Measurements from ENCODE around the gene RFX4.
A peak's percentile ranks its signal among the peaks of the same experiment; 100 is the strongest.
"Not testable (repeated sequence)": the region's sequence is repeated elsewhere in the genome, so short reads cannot be mapped to it uniquely, and the experiment has no call there.

The RFX4 gene

GRCh38 chr12:106647793-106648514 lies 65.2 kb downstream of the RFX4 start:
- FAIRE-seq, result no peak

GRCh38 chr12:106648736-106649135 lies 65.9 kb downstream of the RFX4 start:
- peak; percentile 14 for FAIRE-seq

DNA sequence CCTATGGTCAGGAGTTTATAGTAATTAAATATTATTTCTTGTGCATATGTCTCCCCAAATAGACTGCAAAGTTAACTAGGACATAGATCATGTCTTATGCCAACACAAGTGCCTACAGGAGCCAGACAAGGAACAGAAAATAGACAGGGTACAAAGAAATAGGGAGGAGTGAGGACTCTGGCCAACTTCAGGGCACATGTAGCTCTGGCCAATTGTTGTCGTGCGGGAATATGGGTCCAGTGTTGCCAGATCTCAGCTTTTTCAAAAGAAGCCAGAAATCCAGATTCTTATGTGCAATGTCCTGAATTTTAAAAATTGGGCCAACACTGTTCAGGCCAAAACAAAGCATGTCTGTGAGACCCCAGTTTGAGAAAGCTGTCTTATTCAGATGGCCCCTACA lies 68.7 kb downstream of the RFX4 start:
- FAIRE-seq, result no peak

DNA sequence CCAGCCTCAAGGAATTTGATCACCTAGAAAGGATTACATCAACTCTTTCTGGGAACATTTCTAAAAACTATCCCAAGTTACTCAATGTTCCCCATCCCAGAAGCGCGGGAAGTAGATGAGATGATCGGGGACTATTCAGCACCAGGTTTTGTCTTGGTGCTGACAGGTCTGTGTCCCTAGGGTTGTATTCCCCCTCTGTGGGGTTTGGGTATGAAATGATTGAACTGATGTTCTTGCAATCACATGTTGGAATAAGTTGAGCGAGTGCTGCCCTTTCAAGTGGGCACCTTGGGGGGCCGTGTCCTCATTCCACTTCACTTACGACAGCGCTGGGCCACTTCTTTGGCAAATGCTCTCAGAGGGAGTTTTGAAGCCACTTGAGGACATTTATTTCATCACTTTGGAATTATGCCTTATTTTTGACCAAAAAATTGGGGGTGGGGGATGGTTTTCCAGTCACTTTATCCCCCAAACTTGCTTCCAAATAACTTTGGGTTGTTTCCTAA lies 69.8 kb downstream of the RFX4 start:
- no peak for FAIRE-seq

- no peak for FAIRE-seq
Observed at GRCh38 chr12:106655577-106655976, 72.8 kb downstream of the RFX4 start.

GRCh38 chr12:106657488-106657887 lies 74.7 kb downstream of the RFX4 start:
- FAIRE-seq, result no peak

DNA sequence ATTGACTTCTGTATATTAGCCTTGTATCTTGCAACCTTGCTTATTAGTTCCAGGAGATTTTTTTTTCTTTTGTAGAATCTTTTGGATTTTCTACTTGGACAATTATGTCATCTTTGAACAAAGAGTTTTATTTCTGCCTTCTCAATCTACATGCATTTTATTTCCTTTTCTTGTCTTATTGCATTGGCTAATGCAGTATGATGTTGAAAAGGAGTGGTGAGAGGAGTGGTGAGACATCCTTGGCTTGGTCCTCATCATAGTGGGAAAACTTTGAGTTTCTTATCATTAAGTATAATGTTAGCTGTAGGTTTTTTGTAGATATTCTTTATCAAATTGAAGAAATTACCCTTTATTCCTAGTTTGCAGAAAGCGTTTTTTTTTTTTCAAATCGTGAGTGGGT lies 80.6 kb downstream of the RFX4 start:
- no peak for FAIRE-seq

- FAIRE-seq, result no peak
Observed at GRCh38 chr12:106669216-106669615, 86.4 kb downstream of the RFX4 start.

DNA sequence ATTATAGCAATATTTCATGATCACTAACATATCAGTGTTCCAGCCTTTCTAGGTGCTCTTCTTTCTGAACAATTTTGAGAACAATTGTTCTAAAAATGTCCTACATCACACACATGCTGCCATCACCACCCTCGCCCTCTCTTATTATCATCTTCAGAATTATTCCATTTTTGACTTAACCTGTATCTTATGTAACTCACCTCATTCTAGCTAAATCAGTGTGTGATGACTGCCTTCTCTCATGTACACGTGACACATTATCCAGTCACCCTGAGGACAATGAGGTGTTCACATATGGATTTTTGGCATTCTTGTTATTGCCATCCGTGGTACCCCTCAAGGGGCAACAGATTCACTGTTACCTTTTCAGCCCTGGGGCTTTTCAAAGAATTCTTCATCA lies 87.3 kb downstream of the RFX4 start:
- FAIRE-seq, result no peak

DNA sequence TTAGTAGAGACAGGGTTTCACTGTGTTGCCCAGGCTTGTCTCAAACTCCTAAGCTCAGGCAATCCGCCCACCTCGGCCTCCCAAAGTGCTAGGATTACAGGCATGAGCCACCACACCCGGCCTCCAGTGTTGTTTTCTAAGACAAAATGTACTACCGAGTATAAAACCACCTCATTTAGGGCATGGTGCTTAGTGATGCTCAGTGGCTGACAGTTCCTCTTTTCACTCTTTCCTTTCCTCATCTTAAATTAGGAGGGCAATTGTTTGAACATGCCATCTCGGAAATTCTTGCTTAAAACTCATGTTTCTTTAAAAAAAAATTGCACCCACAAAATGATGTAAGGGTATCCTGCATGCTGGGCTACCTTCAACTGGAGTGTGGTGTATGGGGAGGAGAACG lies 89.0 kb downstream of the RFX4 start:
- FAIRE-seq, result no peak

DNA sequence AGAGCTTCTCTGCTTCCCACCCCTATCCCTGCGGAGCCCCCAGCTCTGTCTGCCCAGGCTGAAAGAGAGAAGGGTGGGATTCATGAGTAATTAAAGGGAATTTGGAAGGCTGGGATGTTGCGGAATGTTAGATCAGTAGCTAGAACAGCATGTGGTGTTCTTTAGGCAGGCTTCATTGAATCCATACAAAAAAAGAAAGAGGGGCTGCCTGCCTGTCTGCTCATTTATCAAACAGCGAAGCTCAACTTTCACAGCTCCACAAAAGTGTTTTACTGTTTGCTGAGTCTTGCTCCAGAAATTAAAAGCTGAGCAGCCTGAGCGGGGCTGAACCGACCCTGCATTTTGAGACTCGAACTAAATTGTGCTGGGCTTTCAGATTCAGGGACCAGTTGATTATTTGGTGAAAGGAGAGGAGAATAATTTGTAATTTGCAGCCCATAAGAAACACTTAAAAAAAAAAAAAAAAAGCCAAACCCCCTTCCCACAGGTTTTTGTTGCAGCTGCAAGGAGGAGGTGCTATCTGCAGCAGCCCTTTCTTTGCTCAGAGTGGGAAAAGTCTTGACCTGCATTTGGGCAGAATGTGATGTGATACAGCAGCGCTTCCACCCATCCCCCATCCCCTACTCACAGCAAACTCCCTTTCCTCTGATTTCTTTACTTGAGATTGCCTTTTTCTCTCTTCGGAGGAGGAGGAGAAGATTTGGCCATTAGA lies 89.7 kb downstream of the RFX4 start:
- no peak for FAIRE-seq

DNA sequence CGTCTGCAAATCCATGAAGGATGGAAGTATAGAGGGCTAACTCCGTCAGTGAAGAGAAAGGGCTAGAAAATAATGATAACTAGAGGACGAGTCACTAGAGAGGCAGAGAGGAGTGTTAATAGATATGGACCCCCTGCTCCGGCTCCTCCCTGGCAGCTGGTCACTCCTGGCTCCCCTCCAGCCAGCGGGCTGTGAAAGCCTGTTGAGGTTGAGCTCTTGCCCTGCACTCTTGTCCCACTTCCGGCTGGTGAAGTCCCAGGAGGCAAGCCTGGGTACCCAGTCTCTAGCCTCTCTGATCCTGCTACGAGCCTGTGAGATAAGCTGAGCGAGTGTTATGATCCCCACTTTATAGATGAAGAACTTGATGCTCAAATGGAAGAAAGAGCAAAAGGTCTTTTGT lies 90.3 kb downstream of the RFX4 start:
- FAIRE-seq, result no peak

DNA sequence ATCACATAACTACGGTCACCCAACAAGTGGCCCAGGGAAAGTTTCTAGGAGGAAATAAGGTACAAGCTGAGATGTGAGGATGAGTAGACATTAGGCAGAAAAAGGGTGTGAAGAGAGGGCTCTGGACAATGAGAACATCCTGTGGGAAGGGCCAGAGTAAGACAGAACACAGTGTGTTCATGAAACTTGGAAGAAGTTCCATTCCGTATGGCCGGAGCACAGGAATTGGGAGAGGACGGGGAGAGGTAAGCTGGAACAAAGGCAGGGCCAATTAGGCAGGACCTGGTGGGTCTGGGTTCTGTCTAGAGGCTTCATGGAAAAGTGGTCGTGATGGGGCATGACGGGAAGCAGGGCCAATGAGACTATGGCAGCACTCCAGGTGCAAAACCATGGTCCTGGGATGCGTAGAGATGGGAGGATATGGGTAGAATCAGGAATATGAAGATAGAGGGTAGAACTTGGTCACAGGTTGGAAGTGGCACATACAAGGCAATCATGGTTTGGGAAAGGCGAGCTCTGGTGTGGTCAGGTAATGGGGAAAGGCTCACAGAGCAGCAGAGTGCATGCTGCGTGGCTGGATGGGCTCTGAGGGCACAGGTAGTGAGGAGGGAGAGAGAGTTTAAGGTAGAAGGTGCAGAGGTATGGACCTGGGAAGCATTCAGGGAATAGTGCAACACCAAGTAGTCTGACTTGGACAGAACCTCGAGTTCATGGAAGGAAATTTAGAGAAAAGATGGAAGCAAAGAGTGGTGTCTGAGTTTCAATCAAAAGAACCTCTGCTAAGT lies 93.0 kb downstream of the RFX4 start:
- FAIRE-seq, result no peak

DNA sequence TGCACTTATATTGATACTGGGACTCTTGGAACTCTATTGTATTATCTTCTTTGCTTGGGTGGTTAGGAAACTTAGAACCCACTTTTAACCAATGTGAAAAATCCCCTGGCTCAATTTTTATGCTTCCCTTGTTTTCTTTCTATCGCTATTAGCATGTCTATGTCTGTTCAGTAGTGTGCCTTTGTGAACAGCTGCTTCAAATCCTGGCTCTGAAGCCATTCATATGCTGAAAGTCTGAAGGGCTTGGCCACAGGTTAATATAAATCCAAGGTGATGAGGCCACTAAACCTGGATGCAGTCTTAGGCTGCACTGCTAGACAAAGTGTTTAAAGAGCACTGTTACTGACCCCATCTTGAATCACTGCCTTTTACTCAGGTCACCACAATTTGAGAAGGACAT lies 96.8 kb downstream of the RFX4 start:
- FAIRE-seq, result no peak

GRCh38 chr12:106680280-106680679 lies 97.5 kb downstream of the RFX4 start:
- FAIRE-seq, result no peak

DNA sequence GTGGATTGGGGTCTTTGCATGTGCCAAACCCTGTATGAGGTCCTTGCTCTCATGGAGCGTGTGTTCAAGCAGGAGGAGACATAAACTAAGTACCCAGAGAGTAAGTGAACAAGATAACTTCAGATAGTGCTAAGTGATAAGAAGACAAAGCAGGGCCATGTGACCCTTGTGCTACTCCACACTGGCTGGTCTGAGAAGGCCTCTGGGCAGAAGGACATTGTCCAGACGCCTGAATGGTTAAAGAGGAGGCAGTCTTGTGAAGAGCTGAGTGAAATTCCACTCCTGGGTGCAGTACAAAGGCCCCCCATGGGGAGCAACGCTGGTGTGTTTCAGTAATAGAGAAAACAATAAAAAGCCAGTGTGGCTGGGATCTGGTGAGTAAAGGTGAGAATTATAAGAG lies 98.4 kb downstream of the RFX4 start:
- FAIRE-seq, result no peak

DNA sequence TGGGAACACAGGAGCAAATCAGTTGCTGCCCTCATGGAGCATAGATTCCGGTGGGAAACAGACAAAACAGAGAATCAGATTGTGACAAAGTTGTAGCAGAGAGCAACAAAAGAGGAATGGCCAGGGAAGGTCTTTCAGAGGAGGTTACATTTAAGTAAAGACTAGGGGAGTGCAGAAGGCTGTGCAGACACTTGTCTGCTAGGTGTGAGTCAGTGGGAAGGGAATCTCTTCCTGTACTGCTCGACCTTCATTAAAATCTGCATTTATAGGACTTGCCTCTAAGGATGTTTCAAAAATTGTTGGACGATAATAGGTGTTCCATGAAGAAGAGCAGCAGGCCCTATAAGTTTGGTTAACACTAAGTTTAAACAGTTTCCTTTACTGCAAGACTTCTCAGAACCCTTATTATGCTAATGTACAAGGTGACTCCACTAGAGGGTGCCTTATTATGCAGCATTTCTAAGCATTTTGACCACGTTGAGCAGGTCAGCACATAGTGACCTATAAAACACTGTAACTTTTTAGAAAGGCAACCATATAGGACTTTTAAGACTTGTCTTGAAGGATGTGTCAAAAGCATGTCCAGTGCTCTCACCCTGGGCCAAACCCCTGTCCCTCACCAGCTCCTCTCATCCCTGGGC lies 99.9 kb downstream of the RFX4 start:
- FAIRE-seq, result no peak

- FAIRE-seq, result no peak
Observed at GRCh38 chr12:106684497-106684896, 101.7 kb downstream of the RFX4 start.

GRCh38 chr12:106685381-106685780 lies 102.6 kb downstream of the RFX4 start:
- no peak for FAIRE-seq

DNA sequence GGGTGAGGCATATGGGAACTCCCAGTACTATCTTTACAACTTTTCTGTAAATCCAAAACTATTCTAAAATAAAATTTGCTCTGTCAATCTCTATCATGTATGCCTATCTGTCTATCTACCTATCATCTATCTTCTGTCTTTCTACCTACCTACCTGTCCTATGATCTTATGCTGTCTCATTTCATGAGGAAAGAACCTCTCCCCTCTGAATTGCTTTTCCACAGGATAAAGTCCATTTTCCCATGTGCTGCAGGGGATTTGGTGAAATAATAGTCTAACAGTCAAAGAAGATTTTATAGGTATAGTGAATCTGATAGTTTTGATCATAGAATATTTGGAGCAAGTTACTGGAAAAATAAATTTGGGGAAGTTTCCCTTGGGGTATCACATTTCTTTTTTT lies 104.9 kb downstream of the RFX4 start:
- FAIRE-seq, result no peak

- FAIRE-seq, result no peak
Observed at GRCh38 chr12:106690569-106691305, 107.9 kb downstream of the RFX4 start.

DNA sequence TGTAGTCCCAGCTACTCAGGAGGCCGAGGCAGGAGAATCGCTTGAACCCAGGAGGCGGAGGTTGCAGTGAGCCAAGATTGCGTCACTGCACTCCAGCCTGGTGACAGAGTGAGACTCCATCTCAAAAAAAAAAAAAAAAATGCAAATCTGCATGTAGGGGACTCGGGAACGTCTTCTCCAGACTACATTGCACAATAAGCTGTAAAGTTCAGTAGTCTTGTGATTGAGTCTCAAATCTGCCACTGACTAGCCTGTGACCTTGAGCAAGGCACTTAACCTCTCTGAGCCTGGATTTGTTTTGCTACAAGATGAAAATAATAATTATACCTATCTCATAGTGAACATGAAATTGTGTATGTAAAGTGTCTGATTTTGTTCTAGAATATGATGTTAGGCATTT lies 109.2 kb downstream of the RFX4 start:
- not testable (repeated sequence) for FAIRE-seq
